ENCODE results near the gene PLXNA4.

PLXNA4 gene

GRCh38 chr7:132537456-132538145 lies 38.7 kb downstream of the PLXNA4 start:
- in situ Hi-C loops (cut with HindIII; ENCODE audit: low pct_ligation_motif_present, low sequenced_read_pairs) = no loop called here
- H3K4me3 ChIP-seq (ENCODE audit: low read depth, low read length) = no peak overlapping the region
- H3K27me3 ChIP-seq (replicated peaks) = no peaks in the 10 kb centered on the region
- no peaks in the 10 kb centered on the region for H3K36me3 ChIP-seq (replicated peaks)
- H3K27ac ChIP-seq = no peak overlapping the region
- TF ChIP-seq, protein P1, sequence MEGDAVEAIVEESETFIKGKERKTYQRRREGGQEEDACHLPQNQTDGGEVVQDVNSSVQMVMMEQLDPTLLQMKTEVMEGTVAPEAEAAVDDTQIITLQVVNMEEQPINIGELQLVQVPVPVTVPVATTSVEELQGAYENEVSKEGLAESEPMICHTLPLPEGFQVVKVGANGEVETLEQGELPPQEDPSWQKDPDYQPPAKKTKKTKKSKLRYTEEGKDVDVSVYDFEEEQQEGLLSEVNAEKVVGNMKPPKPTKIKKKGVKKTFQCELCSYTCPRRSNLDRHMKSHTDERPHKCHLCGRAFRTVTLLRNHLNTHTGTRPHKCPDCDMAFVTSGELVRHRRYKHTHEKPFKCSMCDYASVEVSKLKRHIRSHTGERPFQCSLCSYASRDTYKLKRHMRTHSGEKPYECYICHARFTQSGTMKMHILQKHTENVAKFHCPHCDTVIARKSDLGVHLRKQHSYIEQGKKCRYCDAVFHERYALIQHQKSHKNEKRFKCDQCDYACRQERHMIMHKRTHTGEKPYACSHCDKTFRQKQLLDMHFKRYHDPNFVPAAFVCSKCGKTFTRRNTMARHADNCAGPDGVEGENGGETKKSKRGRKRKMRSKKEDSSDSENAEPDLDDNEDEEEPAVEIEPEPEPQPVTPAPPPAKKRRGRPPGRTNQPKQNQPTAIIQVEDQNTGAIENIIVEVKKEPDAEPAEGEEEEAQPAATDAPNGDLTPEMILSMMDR (IDR thresholded peaks at IDR 0.05; ENCODE audit: low read depth, low read length, missing control alignments) = no peak
- no peak for DNase-seq

DNA sequence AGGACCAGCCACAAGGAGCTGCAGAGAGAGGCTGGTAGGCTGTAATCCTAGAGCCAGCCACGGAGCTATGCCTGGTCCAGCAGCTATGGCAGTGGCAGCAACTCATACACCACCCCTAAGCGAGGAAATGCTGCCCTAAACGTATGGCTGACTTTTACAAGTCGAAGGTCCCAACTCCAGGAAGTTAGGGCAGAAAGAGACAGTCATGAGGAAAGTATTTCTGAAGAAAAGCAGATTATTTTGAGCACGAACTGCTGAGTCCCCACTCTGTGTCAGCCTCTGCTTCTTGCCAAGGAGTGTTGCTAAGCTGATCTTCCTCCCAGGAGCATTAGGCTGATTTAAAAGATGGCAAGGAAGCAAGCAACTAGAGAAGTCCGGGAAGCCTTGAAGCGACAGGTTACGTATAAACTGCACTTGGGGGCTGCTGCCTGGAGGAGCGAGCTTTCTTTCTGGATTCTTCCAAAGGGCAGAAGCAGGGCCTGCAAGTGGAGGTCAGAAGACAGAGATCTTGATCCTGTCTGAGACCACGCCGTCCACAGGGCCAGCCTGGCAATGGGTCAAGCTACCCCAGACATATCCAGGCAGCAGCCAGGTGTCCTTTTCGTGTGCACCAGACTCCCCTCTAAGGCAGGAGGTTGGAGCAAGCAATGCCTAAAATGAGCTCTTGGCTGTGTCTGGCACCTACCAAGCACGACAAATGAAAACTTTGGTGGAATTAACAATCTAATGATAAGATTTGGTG lies 39.4 kb downstream of the PLXNA4 start:
- no peak for DNase-seq
- Histone ChIP-seq H3K36me3 (replicated peaks) (no peaks in the 10 kb centered on the region), H3K4me3 (ENCODE audit: low read depth, low read length) (no peak overlapping the region), H3K27me3 (replicated peaks) (no peaks in the 10 kb centered on the region), H3K27ac (no peak overlapping the region)
- TF ChIP-seq, protein P1 (IDR thresholded peaks at IDR 0.05; ENCODE audit: low read depth, low read length, missing control alignments) = no peak
- in situ Hi-C loops (cut with HindIII; ENCODE audit: low pct_ligation_motif_present, low sequenced_read_pairs) = no loop called here

GRCh38 chr7:132533916-132534315 lies 42.4 kb downstream of the PLXNA4 start:
- in situ Hi-C loops (cut with HindIII; ENCODE audit: low pct_ligation_motif_present, low sequenced_read_pairs) = no loop called here
- TF ChIP-seq, protein P1 (IDR thresholded peaks at IDR 0.05; ENCODE audit: low read depth, low read length, missing control alignments) = no peak
- H3K27ac ChIP-seq = no peak overlapping the region
- no peaks in the 10 kb centered on the region for H3K36me3 ChIP-seq (replicated peaks)
- no peak overlapping the region for H3K4me3 ChIP-seq (ENCODE audit: low read depth, low read length)
- DNase-seq = no peak
- no peaks in the 10 kb centered on the region for H3K27me3 ChIP-seq (replicated peaks)

DNA sequence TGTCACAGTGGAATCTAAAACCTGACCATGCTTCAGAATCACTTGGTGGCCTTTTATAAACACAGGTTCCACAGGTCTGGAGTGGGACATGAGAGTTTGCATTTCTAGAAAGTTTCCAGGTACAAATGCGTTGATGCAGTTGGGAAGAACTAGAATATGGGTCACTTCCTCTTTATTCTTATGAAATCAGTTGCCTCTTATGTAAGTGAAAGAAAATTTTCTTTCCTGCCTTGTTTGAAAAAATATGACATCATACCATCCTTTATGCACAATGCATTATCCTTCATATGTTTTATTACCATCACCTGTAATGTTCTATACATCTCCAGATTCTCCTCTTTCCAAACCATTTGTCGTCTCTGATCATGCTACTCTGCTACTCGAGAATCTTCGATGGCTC lies 44.0 kb downstream of the PLXNA4 start:
- TF ChIP-seq, protein P1 (IDR thresholded peaks at IDR 0.05; ENCODE audit: low read depth, low read length, missing control alignments) = no peak
- no peak overlapping the region for H3K27ac ChIP-seq
- in situ Hi-C loops (cut with HindIII; ENCODE audit: low pct_ligation_motif_present, low sequenced_read_pairs) = no loop called here
- no peak for DNase-seq
- no peaks in the 10 kb centered on the region for H3K36me3 ChIP-seq (replicated peaks)
- H3K27me3 ChIP-seq (replicated peaks) = no peaks in the 10 kb centered on the region
- H3K4me3 ChIP-seq (ENCODE audit: low read depth, low read length) = no peak overlapping the region

DNA sequence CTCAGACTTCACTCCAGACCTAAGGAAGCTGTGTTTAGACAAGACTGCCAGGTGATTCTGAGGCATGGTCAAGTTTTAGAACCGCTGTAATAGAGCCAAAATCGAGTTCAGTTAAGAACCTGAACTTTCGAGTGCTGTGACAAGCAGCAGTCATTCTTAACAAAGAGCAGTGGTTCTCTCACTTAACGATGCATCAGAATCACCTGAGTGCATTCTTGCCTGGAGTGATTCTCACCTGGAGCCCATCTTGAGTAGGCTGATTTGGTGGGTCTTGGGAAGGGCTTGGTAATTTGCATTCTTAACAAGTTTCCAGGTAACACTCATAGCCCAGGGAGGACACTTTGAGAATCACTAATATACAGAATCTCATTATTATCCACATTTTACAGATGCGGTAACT lies 44.7 kb downstream of the PLXNA4 start:
- in situ Hi-C loops (cut with HindIII; ENCODE audit: low pct_ligation_motif_present, low sequenced_read_pairs) = no loop called here
- TF ChIP-seq, protein P1 (IDR thresholded peaks at IDR 0.05; ENCODE audit: low read depth, low read length, missing control alignments) = no peak
- Histone ChIP-seq H3K27me3 (replicated peaks) (no peaks in the 10 kb centered on the region), H3K4me3 (ENCODE audit: low read depth, low read length) (no peak overlapping the region), H3K27ac (no peak overlapping the region), H3K36me3 (replicated peaks) (no peaks in the 10 kb centered on the region)
- no peak for DNase-seq

All from brain microvascular endothelial cell (primary cell).